ENCODE results near the gene PHAX. TPM values are rescaled to one million over a fixed set of nuclear protein-coding genes. Genes with fewer than 3 reads are reported as not detected.
A peak's percentile ranks its signal among the peaks of the same experiment; 100 is the strongest.

Gene PHAX
- polyA plus RNA-seq, 1 donor (not counting 4 experiments of a cell fraction or from before 2014, with no cell fraction given) = 63.0 TPM

- dilution Hi-C loops (cut with MboI; ENCODE audit: extremely low pct_ligation_motif_present, low sequenced_read_pairs) = no loop called here
- no peak for FAIRE-seq
Measured at GRCh38 chr5:126675338-126675737, 74.6 kb downstream of the PHAX start.

GRCh38 chr5:126676195-126676624 lies 75.5 kb downstream of the PHAX start:
- Histone ChIP-seq H3K4me3 (ENCODE audit: control insufficient read depth in 2 of 3, extremely low read depth in 1 of 3, insufficient read depth in 2 of 3, low read depth in 1 of 3, low read length in 3 of 3) (no peak overlapping the region), H3K9ac (ENCODE audit: control insufficient read depth, extremely low read depth, insufficient read depth, low read length) (no peak overlapping the region), H3K27me3 (ENCODE audit: control insufficient read depth, extremely low read depth, insufficient read depth, low read length) (peaks cover 8% of the 10 kb centered on the region), H3K4me2 (ENCODE audit: control insufficient read depth, extremely low read depth, insufficient read depth, low read depth, low read length) (no peak overlapping the region), H3K27ac (ENCODE audit: control insufficient read depth, insufficient read depth, low read length) (no peak overlapping the region), H3K79me2 (ENCODE audit: control insufficient read depth, insufficient read depth, low read length) (no peaks in the 10 kb centered on the region), H3K4me1 (ENCODE audit: control insufficient read depth, extremely low read depth, insufficient read depth, low read length) (no peaks in the 10 kb centered on the region), H4K20me1 (ENCODE audit: control insufficient read depth, extremely low read depth, insufficient read depth, low read length) (no peaks in the 10 kb centered on the region), H3K9me3 (ENCODE audit: control insufficient read depth, low read depth, low read length) (no peaks in the 10 kb centered on the region), H3K36me3 (ENCODE audit: control insufficient read depth in 2 of 2, extremely low read depth in 1 of 2, insufficient read depth in 2 of 2, low read length in 2 of 2) (no peaks in the 10 kb centered on the region), H3K9me1 (ENCODE audit: control insufficient read depth, extremely low read depth, insufficient read depth, low read length) (no peaks in the 10 kb centered on the region), H2AFZ (ENCODE audit: control insufficient read depth, low read length) (no peak overlapping the region)
- no peak for FAIRE-seq
- no peak for TF ChIP-seq EZH2 (IDR thresholded peaks at IDR 0.05; ENCODE audit: low read length)
- peak; percentile 75 to 91 (median 83) for TF ChIP-seq CTCF (optimal IDR thresholded peaks at IDR 0.05 in 1 of 3, IDR thresholded peaks at IDR 0.05 in 1 of 3, conservative IDR thresholded peaks at IDR 0.05 in 1 of 3; ENCODE audit: extremely low read depth in 1 of 3, insufficient read depth in 2 of 3, low read length in 3 of 3)
- dilution Hi-C loops (cut with MboI; ENCODE audit: extremely low pct_ligation_motif_present, low sequenced_read_pairs) = no loop called here
- no peak for DNase-seq (ENCODE audit: low read depth, low spot score)

More at GRCh38 chr5:126675338-126675737, 74.6 kb downstream of the PHAX start:
- Histone ChIP-seq H3K27me3 (ENCODE audit: control insufficient read depth, extremely low read depth, insufficient read depth, low read length) (peaks cover 4% of the 10 kb centered on the region), H3K4me1 (ENCODE audit: control insufficient read depth, extremely low read depth, insufficient read depth, low read length) (no peaks in the 10 kb centered on the region), H3K9me1 (ENCODE audit: control insufficient read depth, extremely low read depth, insufficient read depth, low read length) (no peaks in the 10 kb centered on the region), H3K4me2 (ENCODE audit: control insufficient read depth, extremely low read depth, insufficient read depth, low read depth, low read length) (no peak overlapping the region), H3K9me3 (ENCODE audit: control insufficient read depth, low read depth, low read length) (no peaks in the 10 kb centered on the region), H4K20me1 (ENCODE audit: control insufficient read depth, extremely low read depth, insufficient read depth, low read length) (no peaks in the 10 kb centered on the region), H3K79me2 (ENCODE audit: control insufficient read depth, insufficient read depth, low read length) (no peaks in the 10 kb centered on the region), H3K9ac (ENCODE audit: control insufficient read depth, extremely low read depth, insufficient read depth, low read length) (no peak overlapping the region), H2AFZ (ENCODE audit: control insufficient read depth, low read length) (no peak overlapping the region), H3K27ac (ENCODE audit: control insufficient read depth, insufficient read depth, low read length) (no peak overlapping the region), H3K36me3 (ENCODE audit: control insufficient read depth in 2 of 2, extremely low read depth in 1 of 2, insufficient read depth in 2 of 2, low read length in 2 of 2) (no peaks in the 10 kb centered on the region), H3K4me3 (ENCODE audit: control insufficient read depth in 2 of 3, extremely low read depth in 1 of 3, insufficient read depth in 2 of 3, low read depth in 1 of 3, low read length in 3 of 3) (no peak overlapping the region)
- DNase-seq (ENCODE audit: low read depth, low spot score) = no peak
- no peak for TF ChIP-seq EZH2 (IDR thresholded peaks at IDR 0.05; ENCODE audit: low read length)
- no peak for TF ChIP-seq CTCF (optimal IDR thresholded peaks at IDR 0.05 in 1 of 3, IDR thresholded peaks at IDR 0.05 in 1 of 3, conservative IDR thresholded peaks at IDR 0.05 in 1 of 3; ENCODE audit: extremely low read depth in 1 of 3, insufficient read depth in 2 of 3, low read length in 3 of 3)

Small RNA genes lying within 50 kb of the gene (small RNA-seq; reads per million reads assigned to genes)
- 0 reads per million in 3 experiments for gene BOLA3P3 (ENCODE audit: insufficient read length in 3 of 3, low read depth in 3 of 3, low replicate concordance in 1 of 3)
- gene RNU6-290P (ENCODE audit: insufficient read length in 3 of 3, low read depth in 3 of 3, low replicate concordance in 1 of 3) = 0 to 0.25 (median 0) reads per million in 3 experiments

Other genes starting within 250 kb of the PHAX start
- 37.6 to 45.9 TPM (median 42.9 TPM) in 3 replicates for gene GRAMD2B, start 177.5 kb upstream of the PHAX start, polyA plus RNA-seq
- gene ALDH7A1, start 5.7 kb upstream of the PHAX start, polyA plus RNA-seq = 116 to 183 TPM (median 130 TPM) in 3 replicates
- 1.1 to 13.7 TPM (median 11.0 TPM) in 3 replicates for gene LMNB1, start 176.2 kb downstream of the PHAX start, polyA plus RNA-seq